Inflammatory macrophage treated with lipopolysaccharide for 4 hours (primary cell): Measurements from ENCODE around the gene VSIG1.

Experiments used
- DNase-seq: peaks from one replicate; pipeline ENCODE4 v3.0.0-alpha.2; 2020

Gene VSIG1

GRCh38 chrX:108044554-108045256, at the start of gene VSIG1:
VSIG1 (plus strand) TSS chrX:108045065; CDS start chrX:108045131, 66 bp downstream.
- DNase-seq, result no peak

- no peak for DNase-seq
These were observed 48.7 kb upstream of the VSIG1 start for GRCh38 chrX:107996124-107996523.

GRCh38 chrX:108000751-108001150, 44.1 kb upstream of the VSIG1 start:
- no peak for DNase-seq

DNA sequence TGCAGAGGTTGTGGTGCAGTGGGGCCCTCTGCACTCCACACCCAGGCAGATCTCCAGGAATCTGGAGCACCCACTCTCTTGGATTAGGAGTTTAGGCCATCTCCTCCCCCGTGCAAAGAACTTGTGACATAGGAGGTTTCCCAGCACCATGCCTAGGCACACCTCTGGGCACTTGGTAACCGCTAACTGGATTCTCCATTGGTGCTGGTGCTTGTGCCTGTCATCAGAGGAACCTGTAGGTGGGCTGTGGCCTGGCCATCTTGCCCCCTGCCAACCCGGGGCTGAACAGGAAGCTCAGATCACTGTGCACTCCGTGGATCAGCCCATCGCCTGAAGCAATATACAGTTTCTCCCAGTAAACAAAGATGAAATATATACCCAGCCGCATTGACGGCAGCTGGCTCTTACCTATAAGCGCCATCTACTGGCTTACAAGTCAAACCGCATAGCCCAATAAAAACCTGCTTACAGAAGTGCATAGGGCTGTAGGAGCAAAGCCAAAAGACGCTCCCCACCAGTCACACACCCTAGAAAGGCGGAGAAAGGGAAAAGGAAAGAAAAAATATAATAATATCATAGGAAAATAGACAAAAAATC, 43.5 kb upstream of the VSIG1 start:
- peak; percentile 6 for DNase-seq

DNA sequence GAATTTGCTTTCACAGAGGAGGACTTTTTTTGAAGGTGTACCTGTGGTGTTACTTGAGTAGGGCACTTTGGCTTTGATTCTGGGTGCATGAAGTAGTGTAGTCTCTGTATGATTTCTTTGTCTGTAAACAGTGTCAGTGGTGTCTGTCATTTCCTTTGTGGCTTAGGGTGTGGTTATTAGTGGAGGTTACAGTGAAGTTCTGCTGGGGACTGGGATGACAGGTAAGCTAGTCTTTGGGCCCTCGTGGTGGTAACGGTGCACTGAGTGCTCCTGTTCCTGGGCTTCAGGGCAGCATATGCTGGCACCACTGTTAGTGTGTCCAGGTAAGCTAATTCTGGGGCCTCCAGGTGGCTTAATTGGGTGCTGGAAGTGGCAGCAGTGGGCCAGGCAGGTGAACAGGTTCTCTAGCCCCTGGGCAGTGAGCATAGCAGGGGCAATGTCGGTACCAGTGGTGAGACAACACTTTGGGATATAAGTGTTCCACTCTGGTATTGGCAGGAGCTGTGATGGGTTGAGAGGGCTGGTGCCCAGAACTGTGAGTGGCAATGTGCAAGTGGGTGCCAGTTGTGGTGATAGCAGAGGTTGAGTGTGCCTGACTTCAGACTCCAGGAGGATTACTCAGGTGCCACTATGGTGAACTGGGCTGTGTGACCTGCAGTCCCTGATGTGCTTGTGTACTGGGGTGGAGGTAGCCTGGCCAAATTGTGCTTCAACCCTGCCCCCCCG, 26.0 kb upstream of the VSIG1 start:
- DNase-seq, result no peak

- no peak for DNase-seq
These were observed 25.4 kb upstream of the VSIG1 start for GRCh38 chrX:108019382-108019875.

DNA sequence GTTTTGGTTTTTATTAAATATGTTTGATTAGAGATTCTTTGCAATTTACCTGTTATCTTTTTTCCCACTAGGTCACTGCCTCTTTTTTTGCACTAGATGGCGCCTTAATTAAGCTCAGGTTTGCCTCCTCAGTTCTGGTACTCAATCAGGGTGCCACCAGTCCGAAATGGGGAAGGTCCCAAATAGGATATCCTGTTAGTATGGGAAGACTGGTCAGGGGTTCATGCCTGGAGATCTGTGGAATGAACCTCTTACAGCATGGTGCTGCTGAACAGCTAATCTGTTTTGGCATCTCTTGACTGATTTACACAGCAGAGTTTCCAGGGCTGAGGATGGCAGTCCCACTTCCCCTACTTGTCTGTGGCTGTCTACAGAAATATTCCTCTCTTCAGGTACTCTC, 24.2 kb upstream of the VSIG1 start:
- peak; percentile 3 for DNase-seq

- DNase-seq, result no peak
These were observed 22.3 kb upstream of the VSIG1 start for GRCh38 chrX:108022491-108023089.

GRCh38 chrX:108025376-108025775, 19.5 kb upstream of the VSIG1 start:
- no peak for DNase-seq

DNA sequence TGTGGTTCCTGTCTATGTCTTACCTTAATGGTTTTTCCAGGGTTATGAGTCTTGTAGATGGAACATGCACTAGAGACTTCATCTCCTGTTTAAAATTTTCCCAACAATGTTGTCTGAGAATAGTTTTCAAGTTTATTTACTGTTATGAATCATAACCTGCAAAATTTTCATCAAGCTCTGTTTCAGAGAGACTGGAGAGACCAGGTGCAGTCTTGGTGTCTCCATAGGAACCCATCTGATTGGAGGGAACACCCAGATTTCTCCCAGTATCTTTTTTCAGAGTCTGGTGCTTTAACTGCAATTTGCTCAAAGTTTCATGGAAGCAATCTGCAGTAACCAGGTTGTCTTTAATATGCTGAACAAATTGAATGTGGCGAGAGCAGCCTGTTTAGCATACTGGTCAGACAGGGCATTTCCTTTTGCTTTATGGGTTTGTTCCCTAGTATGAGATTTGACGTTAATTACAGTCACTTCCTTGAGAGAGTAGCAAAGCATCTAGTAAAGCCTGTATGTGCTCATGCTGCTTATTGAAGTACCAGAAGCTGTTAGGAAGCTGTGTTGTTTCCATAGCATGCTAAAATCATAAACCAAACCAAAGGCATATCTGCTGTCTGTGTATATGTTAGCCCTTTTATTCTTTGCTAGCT, 18.8 kb upstream of the VSIG1 start:
- no peak for DNase-seq

DNA sequence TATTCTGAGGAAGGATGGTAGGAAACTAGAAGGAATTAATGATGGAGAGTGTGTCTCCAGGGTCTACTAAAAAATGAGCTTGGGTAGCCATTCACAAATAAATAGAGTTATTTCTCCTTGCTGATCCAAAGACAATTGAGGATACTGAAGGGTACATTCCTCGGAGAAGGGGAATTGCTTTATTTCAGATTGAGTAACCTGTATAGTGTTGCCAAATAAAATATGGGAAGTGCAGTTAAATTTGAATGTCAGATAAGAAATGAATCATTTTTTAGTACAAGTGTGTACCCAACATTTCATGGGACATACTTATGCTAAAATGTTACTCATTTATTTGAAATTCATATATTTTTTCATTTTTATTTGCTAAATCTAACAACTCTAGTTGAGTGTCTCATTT, 16.0 kb upstream of the VSIG1 start:
- peak; percentile 36 for DNase-seq

DNA sequence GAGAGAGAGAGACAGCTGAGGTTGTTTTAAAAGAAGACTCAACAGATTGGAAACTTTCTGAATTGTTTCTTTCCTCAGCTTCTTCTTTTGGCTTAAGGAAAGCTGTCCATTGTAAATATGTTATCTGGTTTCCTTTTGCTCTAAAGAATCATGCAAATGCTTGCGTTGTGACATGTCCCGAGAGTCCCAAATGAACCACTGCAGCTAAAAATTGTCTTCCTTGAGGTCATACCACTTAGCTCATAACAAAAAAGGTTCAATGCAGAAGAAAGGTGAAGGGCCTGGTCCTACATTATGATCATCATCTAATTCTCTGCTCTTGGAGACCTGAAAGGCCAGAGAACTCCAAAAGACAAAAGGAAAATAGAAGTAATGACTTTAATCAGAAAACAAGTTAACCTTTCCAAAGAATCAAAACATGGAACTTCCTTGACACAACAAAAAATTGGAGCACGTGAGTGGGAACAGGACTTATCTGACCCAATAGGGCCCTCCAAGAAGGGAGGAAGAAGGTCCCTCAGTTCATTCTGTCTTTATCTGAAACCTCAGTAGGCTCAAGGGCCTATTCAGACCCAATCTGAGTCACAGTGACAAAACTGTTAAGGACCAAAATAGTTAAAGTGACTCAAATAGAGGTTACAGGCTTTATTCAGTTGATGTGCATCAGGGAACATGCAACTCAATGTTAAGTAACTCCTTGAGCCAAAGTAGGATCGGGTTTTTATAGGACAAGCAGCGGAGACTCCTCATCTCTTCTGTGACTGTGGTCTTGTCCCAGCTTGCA, 14.7 kb upstream of the VSIG1 start:
- DNase-seq, result no peak

- DNase-seq, result no peak
These were observed 11.9 kb upstream of the VSIG1 start for GRCh38 chrX:108032944-108033343.

GRCh38 chrX:108033890-108034289, 11.0 kb upstream of the VSIG1 start:
- DNase-seq, result no peak

DNA sequence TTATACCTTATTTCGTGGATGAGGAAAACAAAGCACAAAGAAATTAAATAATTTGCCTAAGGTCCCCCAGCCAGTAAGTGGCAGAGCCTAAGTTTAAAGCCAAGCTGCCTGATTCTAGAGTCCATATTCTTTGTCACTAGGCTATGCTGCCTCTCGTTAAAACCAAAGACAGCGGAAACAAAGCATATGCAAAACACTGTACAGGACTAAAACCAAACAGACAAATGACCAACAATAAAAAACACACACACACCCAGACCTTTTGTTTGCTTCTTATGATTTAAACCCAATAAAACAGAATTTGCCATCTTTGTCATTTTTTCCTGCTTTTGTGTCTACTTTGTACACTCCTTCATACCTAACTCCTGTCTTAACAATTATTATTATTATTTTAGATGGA, 10.1 kb upstream of the VSIG1 start:
- no peak for DNase-seq

DNA sequence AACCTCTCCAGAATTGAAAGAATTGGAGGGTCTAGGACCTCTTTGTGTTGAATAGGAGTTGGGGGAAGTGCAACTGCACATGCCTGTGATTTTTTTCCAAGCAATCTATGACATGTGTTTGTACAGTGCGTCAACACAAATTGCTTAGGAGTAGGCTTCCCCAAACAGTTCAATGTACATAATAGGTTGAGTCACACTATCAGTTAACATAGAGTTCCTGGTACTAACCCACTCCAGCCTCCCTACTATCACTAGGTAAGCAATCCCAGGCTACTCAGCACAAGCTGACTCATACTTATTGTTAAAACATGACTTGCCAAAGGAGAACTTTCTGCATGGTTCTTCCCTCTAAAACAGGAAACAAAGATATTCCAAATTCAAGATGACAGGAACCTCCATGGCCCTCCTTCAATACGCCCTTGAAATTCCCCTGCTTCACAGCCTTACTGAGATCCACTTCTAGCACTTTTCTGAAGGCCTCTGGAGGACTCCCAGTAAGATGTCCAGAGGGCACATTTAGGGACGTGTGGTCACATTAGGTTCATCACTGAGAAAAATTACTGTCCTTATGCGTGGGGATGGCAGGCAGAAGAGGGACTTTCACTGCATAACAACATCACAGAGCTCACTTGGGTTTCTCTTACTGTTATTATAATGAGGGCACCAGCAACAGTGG, 8.4 kb upstream of the VSIG1 start:
- peak; percentile 73 for DNase-seq

- DNase-seq, result no peak
These were observed 4.8 kb downstream of the VSIG1 start for GRCh38 chrX:108049649-108050048.

GRCh38 chrX:108053218-108053617, 8.4 kb downstream of the VSIG1 start:
- DNase-seq, result no peak

- DNase-seq, result no peak
These were observed 10.7 kb downstream of the VSIG1 start for GRCh38 chrX:108055546-108055945.

DNA sequence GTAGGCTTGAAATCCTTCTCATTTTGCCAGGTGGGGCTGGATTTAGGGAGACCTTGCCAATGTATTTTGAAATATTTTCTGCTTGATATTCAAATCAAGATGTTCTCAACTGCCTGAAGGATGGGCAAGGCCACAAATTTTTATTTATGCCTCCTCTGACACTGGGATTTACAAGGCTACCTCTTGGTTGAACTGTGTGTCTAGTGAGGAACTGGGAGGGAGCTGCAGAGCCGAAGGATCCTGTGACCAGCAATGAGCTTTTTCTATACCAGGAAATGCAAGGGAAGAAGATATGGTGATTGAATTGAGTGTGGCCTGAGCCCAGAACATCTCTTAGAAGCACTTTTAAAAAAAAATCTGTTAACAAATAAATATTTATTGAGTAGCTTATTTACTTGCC, 14.9 kb downstream of the VSIG1 start:
- no peak for DNase-seq

DNA sequence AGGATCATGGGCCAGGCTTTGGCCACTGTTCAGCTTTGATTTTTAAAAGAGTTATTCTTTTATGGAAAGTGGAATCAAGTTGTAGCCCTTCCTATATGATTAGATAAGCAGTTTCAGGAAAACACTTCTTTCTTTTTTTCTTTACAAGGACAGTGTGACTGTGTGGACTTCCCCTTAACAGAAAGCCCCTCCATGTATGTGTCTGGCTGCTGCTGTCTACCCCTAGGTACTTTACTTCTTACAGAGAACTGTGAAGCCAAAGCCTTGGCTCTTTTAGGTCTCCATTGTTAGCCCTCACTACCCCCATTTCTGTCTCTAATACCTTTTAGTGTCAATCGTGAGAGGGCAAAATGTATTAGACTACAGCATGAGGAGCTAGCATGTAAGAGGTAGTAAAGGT, 19.1 kb downstream of the VSIG1 start:
- DNase-seq, result no peak

DNA sequence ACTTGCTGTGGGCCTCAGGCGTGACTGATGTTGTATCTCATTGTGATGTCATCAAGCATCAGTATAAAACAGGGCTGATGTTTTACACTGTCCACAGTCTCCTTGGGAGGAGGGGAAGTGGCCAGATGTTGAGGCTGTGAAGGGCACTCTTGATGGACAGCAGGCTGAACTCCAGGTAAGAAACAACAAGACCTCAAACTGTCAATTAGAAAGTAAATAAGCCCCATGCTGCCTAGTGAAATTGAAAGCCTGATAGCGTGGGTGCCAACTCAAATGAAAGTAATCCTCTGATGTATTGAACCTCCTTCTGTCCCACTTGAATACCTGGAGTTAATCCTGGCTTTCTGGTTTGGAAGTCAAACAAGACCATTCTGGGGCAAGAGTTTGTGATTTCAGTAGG, 19.7 kb downstream of the VSIG1 start:
- no peak for DNase-seq
